BJ (cell line): ENCODE results near the gene B3GAT1. TPM values are rescaled to one million over a fixed set of nuclear protein-coding genes. Genes with fewer than 3 reads are reported as not detected.

ENCODE experiments used
- CTCF ChIA-PET: fragments of 350-600 bp; formaldehyde crosslinking; extraction: SDS; loops from one replicate; lab custom pipeline; 2021; ENCODE audit warnings: antibody characterized with exemption, inconsistent platforms; lab: Yijun Ruan, JAX
- POLR2A ChIA-PET: fragments of 300-600 bp; sonication (Branson Sonifier 250); formaldehyde crosslinking; extraction: SDS; loops from one replicate; lab custom pipeline; 2021; ENCODE audit warnings: antibody characterized with exemption; lab: Charles Lee
- DNase-seq: peaks from one replicate; pipeline ENCODE4 v3.0.0-alpha.2; 2011; ENCODE audit warnings: low read depth
- H3K27me3 ChIP-seq: 2 replicates; pipeline ENCODE4 v1.6.0; 2011; ENCODE audit warnings: low read length; ENCODE audit not compliant: control insufficient read depth, insufficient read depth
- H3K36me3 ChIP-seq: 2 replicates; pipeline ENCODE4 v1.5.1; 2011; ENCODE audit warnings: low read length; ENCODE audit not compliant: control insufficient read depth, insufficient read depth
- H3K4me3 ChIP-seq: 2 replicates; pipeline ENCODE4 v1.5.1; 2011; ENCODE audit warnings: low read depth, mild to moderate bottlenecking, control low read depth, low read length
- CTCF ChIP-seq: IDR thresholded peaks from 2 replicates; pipeline ENCODE4 v1.5.1; 2011; ENCODE audit warnings: low read depth, mild to moderate bottlenecking, control low read depth, inconsistent platforms, low read length, moderate library complexity; ENCODE audit not compliant: insufficient read depth
- polyA plus RNA-seq: library from polyadenylated mRNA; depleted of rRNA; stranded (reverse); fragments of >200 nt; gene quantifications from 2 replicates; pipeline ENCODE4 v1.2.3, GENCODE V29; 2011

B3GAT1 gene
- polyA plus RNA-seq, 1 experiment, result not detected

GRCh38 chr11:134392953-134393615 lies 19.0 kb downstream of the B3GAT1 start:
- POLR2A ChIA-PET, result no interaction called here
- CTCF ChIA-PET, result no interaction called here
- H3K4me3 ChIP-seq, result no peak overlapping the region
- TF ChIP-seq CTCF, result no peak
- H3K27me3 ChIP-seq, result no peaks in the 10 kb centered on the region
- no peak for DNase-seq
- H3K36me3 ChIP-seq, result no peaks in the 10 kb centered on the region

- ChIA-PET CTCF (no interaction called here), POLR2A (no interaction called here)
- no peaks in the 10 kb centered on the region for H3K36me3 ChIP-seq
- H3K4me3 ChIP-seq, result no peak overlapping the region
- no peaks in the 10 kb centered on the region for H3K27me3 ChIP-seq
- DNase-seq, result no peak
- no peak for TF ChIP-seq CTCF
These were observed 20.4 kb downstream of the B3GAT1 start for GRCh38 chr11:134391656-134392055.

- Histone ChIP-seq H3K27me3 (no peaks in the 10 kb centered on the region), H3K36me3 (no peaks in the 10 kb centered on the region), H3K4me3 (no peak overlapping the region)
- DNase-seq, result no peak
- POLR2A ChIA-PET, result no interaction called here
- TF ChIP-seq CTCF, result no peak
- CTCF ChIA-PET, result no interaction called here
These were observed 21.1 kb downstream of the B3GAT1 start for GRCh38 chr11:134390706-134391569.

GRCh38 chr11:134389464-134390180 lies 22.4 kb downstream of the B3GAT1 start:
- ChIA-PET POLR2A (no interaction called here), CTCF (no interaction called here)
- H3K27me3 ChIP-seq, result no peaks in the 10 kb centered on the region
- H3K36me3 ChIP-seq, result no peaks in the 10 kb centered on the region
- no peak for TF ChIP-seq CTCF
- DNase-seq, result no peak
- no peak overlapping the region for H3K4me3 ChIP-seq

- POLR2A ChIA-PET, result no interaction called here
- CTCF ChIA-PET, result interaction anchor here (0.6 kb wide), 1 partner anchor 102 kb away, joined by 3 read pairs; no protein-coding TSS in a partner anchor
- no peaks in the 10 kb centered on the region for H3K36me3 ChIP-seq
- TF ChIP-seq CTCF, result no peak
- H3K4me3 ChIP-seq, result no peak overlapping the region
- no peaks in the 10 kb centered on the region for H3K27me3 ChIP-seq
- DNase-seq, result no peak
These were observed 23.5 kb downstream of the B3GAT1 start for GRCh38 chr11:134388590-134388989.
